ENCODE results near the gene BIN1.

BIN1 gene

GRCh38 chr2:127078028-127078427 lies 28.9 kb downstream of the BIN1 start:
- TF ChIP-seq, protein P1, sequence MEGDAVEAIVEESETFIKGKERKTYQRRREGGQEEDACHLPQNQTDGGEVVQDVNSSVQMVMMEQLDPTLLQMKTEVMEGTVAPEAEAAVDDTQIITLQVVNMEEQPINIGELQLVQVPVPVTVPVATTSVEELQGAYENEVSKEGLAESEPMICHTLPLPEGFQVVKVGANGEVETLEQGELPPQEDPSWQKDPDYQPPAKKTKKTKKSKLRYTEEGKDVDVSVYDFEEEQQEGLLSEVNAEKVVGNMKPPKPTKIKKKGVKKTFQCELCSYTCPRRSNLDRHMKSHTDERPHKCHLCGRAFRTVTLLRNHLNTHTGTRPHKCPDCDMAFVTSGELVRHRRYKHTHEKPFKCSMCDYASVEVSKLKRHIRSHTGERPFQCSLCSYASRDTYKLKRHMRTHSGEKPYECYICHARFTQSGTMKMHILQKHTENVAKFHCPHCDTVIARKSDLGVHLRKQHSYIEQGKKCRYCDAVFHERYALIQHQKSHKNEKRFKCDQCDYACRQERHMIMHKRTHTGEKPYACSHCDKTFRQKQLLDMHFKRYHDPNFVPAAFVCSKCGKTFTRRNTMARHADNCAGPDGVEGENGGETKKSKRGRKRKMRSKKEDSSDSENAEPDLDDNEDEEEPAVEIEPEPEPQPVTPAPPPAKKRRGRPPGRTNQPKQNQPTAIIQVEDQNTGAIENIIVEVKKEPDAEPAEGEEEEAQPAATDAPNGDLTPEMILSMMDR (IDR thresholded peaks at IDR 0.05; ENCODE audit: control insufficient read depth, extremely low read depth, insufficient read depth), result no peak
- no peak overlapping the region for H3K4me3 ChIP-seq (ENCODE audit: low read depth, low read length)
- no peak for DNase-seq (ENCODE audit: low read depth)

- TF ChIP-seq, protein P1 (IDR thresholded peaks at IDR 0.05; ENCODE audit: control insufficient read depth, extremely low read depth, insufficient read depth), result no peak
- no peak for DNase-seq (ENCODE audit: low read depth)
- H3K4me3 ChIP-seq (ENCODE audit: low read depth, low read length), result no peak overlapping the region
Measured at GRCh38 chr2:127076924-127077323, 30.0 kb downstream of the BIN1 start.

GRCh38 chr2:127076290-127076689 lies 30.7 kb downstream of the BIN1 start:
- no peak overlapping the region for H3K4me3 ChIP-seq (ENCODE audit: low read depth, low read length)
- TF ChIP-seq, protein P1 (IDR thresholded peaks at IDR 0.05; ENCODE audit: control insufficient read depth, extremely low read depth, insufficient read depth), result no peak
- DNase-seq (ENCODE audit: low read depth), result no peak

DNA sequence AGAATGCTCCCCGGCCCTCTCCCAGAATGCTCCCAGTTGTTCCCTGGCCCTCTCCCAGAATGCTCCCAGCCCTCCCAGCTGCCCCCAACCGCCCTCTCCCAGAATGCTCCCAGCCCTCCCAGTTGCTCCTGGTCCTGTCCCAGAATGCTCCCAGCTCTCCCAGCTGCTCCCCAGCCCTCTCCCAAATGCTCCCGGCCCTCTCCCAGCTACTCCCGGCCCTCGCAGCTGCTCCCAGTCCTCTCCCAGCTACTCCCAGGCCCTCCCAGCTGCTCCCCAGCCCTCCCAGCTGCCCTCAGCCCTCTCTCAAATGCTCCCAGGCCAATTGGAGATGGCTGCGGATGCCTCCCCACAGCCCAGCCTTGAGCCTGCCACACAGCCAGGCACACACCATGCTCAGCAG lies 31.1 kb downstream of the BIN1 start:
- H3K4me3 ChIP-seq (ENCODE audit: low read depth, low read length), result no peak overlapping the region
- no peak for DNase-seq (ENCODE audit: low read depth)
- TF ChIP-seq, protein P1 (IDR thresholded peaks at IDR 0.05; ENCODE audit: control insufficient read depth, extremely low read depth, insufficient read depth), result no peak

GRCh38 chr2:127074936-127075335 lies 32.0 kb downstream of the BIN1 start:
- TF ChIP-seq, protein P1 (IDR thresholded peaks at IDR 0.05; ENCODE audit: control insufficient read depth, extremely low read depth, insufficient read depth), result no peak
- DNase-seq (ENCODE audit: low read depth), result no peak
- no peak overlapping the region for H3K4me3 ChIP-seq (ENCODE audit: low read depth, low read length)

DNA sequence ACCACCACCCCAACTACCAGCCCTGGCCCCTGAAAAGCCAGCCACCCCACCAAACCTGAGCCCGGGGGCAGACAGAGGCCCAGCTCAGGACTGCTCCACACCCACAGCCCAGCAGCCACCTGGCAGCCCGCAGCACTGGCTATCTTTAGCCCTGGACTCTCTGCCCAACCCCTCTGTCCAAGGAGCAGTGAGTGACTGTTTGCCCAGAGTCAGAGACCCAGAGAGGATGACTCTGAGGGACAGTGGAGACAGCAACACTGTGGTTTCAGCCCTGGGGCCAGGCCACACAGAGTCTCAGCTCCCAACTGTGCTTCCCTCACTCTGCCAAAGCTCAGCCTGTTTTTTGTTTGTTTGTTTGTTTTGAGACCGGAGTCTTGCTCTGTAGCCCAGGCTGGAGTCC lies 32.6 kb downstream of the BIN1 start:
- H3K4me3 ChIP-seq (ENCODE audit: low read depth, low read length), result no peak overlapping the region
- DNase-seq (ENCODE audit: low read depth), result no peak
- TF ChIP-seq, protein P1 (IDR thresholded peaks at IDR 0.05; ENCODE audit: control insufficient read depth, extremely low read depth, insufficient read depth), result no peak

GRCh38 chr2:127072970-127073369 lies 34.0 kb downstream of the BIN1 start:
- no peak overlapping the region for H3K4me3 ChIP-seq (ENCODE audit: low read depth, low read length)
- TF ChIP-seq, protein P1 (IDR thresholded peaks at IDR 0.05; ENCODE audit: control insufficient read depth, extremely low read depth, insufficient read depth), result no peak
- DNase-seq (ENCODE audit: low read depth), result no peak

Data from LNCaP clone FGC (cell line).